Liver (tissue), 2 donors: Measurements from ENCODE around the gene ASPHD1.

Experiments used
- TF ChIP-seq, protein P1 (sequence below): IDR thresholded peaks from 2 replicates; pipeline ENCODE4 v1.6.1; 2016; ENCODE audit warnings: antibody characterized with exemption
- TF ChIP-seq, protein P2 (sequence below): fragments of 150-350 bp; IDR thresholded peaks from 2 replicates; pipeline ENCODE4 v1.5.1; 2017; ENCODE audit warnings: improper control_type of control experiment, low read depth, low read length; ENCODE audit not compliant: missing input control
- donor health status: healthy.

DNA sequence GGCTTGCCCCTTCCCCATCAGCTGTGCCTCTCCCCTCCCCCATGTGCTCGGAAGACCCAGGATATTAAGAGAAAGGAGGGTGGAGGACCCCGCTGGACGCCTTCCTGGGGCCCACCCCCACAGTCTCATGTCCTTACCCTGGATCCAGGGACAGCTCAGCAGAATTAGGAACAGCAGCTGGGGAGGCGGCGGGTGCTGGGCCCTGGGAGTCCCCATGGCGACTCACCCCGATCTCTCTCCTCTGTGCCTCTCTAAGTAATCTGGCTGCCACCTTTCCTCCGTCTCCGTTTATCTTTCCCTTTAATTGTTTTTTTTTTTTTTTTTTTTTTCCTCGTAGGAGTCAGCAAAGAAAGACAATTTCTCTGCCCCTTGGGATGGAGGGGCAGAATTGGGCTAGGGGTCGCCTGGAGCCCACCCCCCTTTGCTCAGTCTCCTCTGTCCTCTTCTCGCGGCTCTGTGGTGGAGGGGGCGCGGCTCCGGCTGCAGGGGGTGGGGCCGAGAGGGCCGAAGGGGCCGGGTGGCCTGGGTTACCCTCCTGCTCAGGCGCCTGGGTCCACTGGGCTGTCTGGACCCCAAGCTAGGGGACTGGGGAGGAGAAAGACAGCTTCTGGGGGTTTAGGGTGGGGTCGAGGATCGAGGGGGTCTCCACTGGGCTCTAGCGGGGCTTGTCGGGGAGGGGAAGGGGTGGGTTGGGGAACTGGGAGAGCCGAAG is 1.3 kb upstream of the ASPHD1 start:
- TF ChIP-seq, protein P1, sequence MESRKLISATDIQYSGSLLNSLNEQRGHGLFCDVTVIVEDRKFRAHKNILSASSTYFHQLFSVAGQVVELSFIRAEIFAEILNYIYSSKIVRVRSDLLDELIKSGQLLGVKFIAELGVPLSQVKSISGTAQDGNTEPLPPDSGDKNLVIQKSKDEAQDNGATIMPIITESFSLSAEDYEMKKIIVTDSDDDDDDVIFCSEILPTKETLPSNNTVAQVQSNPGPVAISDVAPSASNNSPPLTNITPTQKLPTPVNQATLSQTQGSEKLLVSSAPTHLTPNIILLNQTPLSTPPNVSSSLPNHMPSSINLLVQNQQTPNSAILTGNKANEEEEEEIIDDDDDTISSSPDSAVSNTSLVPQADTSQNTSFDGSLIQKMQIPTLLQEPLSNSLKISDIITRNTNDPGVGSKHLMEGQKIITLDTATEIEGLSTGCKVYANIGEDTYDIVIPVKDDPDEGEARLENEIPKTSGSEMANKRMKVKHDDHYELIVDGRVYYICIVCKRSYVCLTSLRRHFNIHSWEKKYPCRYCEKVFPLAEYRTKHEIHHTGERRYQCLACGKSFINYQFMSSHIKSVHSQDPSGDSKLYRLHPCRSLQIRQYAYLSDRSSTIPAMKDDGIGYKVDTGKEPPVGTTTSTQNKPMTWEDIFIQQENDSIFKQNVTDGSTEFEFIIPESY: no peak
- TF ChIP-seq, protein P2, sequence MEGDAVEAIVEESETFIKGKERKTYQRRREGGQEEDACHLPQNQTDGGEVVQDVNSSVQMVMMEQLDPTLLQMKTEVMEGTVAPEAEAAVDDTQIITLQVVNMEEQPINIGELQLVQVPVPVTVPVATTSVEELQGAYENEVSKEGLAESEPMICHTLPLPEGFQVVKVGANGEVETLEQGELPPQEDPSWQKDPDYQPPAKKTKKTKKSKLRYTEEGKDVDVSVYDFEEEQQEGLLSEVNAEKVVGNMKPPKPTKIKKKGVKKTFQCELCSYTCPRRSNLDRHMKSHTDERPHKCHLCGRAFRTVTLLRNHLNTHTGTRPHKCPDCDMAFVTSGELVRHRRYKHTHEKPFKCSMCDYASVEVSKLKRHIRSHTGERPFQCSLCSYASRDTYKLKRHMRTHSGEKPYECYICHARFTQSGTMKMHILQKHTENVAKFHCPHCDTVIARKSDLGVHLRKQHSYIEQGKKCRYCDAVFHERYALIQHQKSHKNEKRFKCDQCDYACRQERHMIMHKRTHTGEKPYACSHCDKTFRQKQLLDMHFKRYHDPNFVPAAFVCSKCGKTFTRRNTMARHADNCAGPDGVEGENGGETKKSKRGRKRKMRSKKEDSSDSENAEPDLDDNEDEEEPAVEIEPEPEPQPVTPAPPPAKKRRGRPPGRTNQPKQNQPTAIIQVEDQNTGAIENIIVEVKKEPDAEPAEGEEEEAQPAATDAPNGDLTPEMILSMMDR: no peak
